Naive B cell (primary cell): ENCODE results near the gene PRR5. TPM values are rescaled to one million over a fixed set of nuclear protein-coding genes. Genes with fewer than 3 reads are reported as not detected.

Experiments
- ATAC-seq, 2 donors: fragments of 150-1000 bp; cut with Tn5 transposase; 2 replicates each; pipeline ENCODE4 v1.10.0; 2021; ENCODE audit warnings: low read depth in 2 of 2, mild to moderate bottlenecking in 2 of 2, moderate library complexity in 2 of 2
- DNase-seq: peaks from one replicate; pipeline ENCODE4 v3.0.0; 2022
- H3K27ac Mint-ChIP-seq, 6 donors: one replicate each; pipeline ENCODE4 v1.8.0; 2020 to 2022; ENCODE audit warnings: mild to moderate bottlenecking in 6 of 6, mixed read lengths in 6 of 6, moderate library complexity in 5 of 6, inconsistent platforms in 2 of 6
- H3K27me3 Mint-ChIP-seq, 3 donors: one replicate each; pipeline ENCODE4 v1.8.0; 2021 to 2022; ENCODE audit warnings: mixed read lengths in 3 of 3, mild to moderate bottlenecking in 1 of 3
- H3K36me3 Mint-ChIP-seq, 2 donors: one replicate each; pipeline ENCODE4 v1.8.0; 2020 to 2022; ENCODE audit warnings: mixed read lengths in 2 of 2, inconsistent platforms in 1 of 2, mild to moderate bottlenecking in 1 of 2
- H3K4me1 Mint-ChIP-seq, 3 donors: one replicate each; pipeline ENCODE4 v1.8.0; 2020 to 2022; ENCODE audit warnings: mixed read lengths in 3 of 3, inconsistent platforms in 1 of 3, mild to moderate bottlenecking in 1 of 3, moderate library complexity in 1 of 3
- H3K4me3 Mint-ChIP-seq, 8 donors: one replicate each; pipeline ENCODE4 v1.8.0; 2020 to 2022; ENCODE audit warnings: mild to moderate bottlenecking in 8 of 8, mixed read lengths in 8 of 8, moderate library complexity in 8 of 8, inconsistent platforms in 2 of 8
- H3K9me3 Mint-ChIP-seq, 7 donors: one replicate each; pipeline ENCODE4 v1.8.0; 2020 to 2022; ENCODE audit warnings: mixed read lengths in 7 of 7, mild to moderate bottlenecking in 5 of 7, inconsistent platforms in 2 of 7, moderate library complexity in 1 of 7
- polyA plus RNA-seq, 6 donors: library from polyadenylated mRNA; unstranded; fragments of 300-500 nt; fragmentation: Illumina TruSeq; gene quantifications; one replicate each; pipeline ENCODE4 v1.2.3, GENCODE V29; 2021; ENCODE audit warnings: low read depth in 6 of 6

The PRR5 gene
- polyA plus RNA-seq, 6 donors from 2014 or later = 5.4 to 10.9 (median 7.6) TPM

- Mint-ChIP-seq H3K4me1 (no peaks in the 10 kb centered on the region), H3K36me3 (peaks cover 0 to 6% of the 10 kb centered on the region in 2 donors), H3K27me3 (no peaks in the 10 kb centered on the region), H3K9me3 (no peaks in the 10 kb centered on the region), H3K4me3 (no peak overlapping the region), H3K27ac (no peak overlapping the region)
- DNase-seq (no peak), ATAC-seq (peak in 1 of 2 donors; percentile 45)
Measured at GRCh38 chr22:44718418-44718817, 16.4 kb downstream of the PRR5 start.

DNA sequence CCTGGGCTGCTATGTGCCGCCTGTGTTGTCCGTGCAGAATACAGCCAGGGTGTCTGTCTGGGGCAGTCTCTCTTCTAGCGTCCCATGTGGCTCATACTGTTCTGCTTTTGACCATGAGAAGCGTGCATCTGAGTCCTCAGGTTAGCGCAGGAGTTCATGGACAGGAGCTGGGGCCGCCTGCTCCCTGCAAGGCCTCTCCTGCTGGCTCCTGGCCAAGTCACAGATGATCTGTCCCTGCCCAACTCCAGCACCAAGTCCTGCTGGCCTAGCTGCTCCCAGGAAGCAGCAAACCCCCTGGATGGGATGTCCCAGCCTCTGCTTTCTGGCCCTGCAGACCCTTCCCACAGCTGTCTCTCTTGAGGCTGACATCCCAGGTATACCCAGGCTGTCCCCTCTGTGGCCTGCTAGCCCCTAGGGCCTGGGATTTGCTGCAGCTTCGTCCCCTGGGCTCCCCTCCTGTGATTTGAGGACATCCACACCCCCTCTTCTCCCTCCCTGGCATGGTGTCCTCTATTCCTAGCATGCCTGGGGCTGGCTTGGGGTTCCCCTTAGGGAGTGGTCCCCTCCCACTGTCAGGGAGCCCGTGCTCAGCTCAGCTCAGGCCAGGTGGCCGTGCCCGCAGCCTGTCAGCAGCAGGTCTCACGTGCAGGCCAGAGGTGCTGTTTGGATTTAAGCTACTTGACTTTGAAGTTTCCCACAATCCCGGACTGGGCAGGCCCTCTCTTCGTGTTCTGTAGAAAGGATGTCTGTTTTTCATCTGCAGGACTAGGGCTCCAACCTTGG is 17.8 kb downstream of the PRR5 start:
- no peak for ATAC-seq
- peaks cover 0 to 6% of the 10 kb centered on the region in 2 donors for H3K36me3 Mint-ChIP-seq
- no peak for DNase-seq
- peak overlapping the region in 1 of 6 donors; percentile 69 for H3K27ac Mint-ChIP-seq
- no peaks in the 10 kb centered on the region for H3K4me1 Mint-ChIP-seq
- H3K27me3 Mint-ChIP-seq = no peaks in the 10 kb centered on the region
- H3K9me3 Mint-ChIP-seq = no peaks in the 10 kb centered on the region
- no peak overlapping the region for H3K4me3 Mint-ChIP-seq

DNA sequence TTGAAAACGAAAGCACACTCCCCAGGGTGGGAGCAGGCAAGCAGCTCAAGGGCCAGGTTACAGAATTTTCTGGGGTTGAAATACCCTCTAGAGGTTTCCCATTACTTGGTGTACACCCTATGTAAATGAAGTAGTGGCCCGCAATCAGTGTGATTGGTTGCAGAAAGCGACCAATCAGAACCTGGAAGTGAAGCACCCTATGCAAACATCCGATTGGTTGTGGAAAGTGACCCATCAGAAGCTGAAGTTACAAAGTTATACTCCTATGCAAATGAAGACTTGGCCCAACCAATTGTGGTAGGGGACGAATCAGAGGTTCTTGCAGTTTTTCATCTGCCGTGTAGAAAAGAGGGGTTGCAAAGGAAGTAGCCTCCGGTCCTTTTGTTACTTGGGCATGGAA is 19.2 kb downstream of the PRR5 start:
- Mint-ChIP-seq H3K27ac (peak overlapping the region in 1 of 6 donors; percentile 42), H3K27me3 (no peaks in the 10 kb centered on the region), H3K9me3 (no peaks in the 10 kb centered on the region), H3K4me1 (no peaks in the 10 kb centered on the region), H3K36me3 (peaks cover 0 to 6% of the 10 kb centered on the region in 2 donors), H3K4me3 (no peak overlapping the region)
- ATAC-seq (no peak), DNase-seq (no peak)

- Mint-ChIP-seq H3K9me3 (no peaks in the 10 kb centered on the region), H3K27ac (no peak overlapping the region), H3K36me3 (peaks cover 0 to 6% of the 10 kb centered on the region in 2 donors), H3K4me1 (no peaks in the 10 kb centered on the region), H3K27me3 (no peaks in the 10 kb centered on the region), H3K4me3 (no peak overlapping the region)
- no peak for ATAC-seq
- no peak for DNase-seq
Measured at GRCh38 chr22:44722611-44723010, 20.6 kb downstream of the PRR5 start.

DNA sequence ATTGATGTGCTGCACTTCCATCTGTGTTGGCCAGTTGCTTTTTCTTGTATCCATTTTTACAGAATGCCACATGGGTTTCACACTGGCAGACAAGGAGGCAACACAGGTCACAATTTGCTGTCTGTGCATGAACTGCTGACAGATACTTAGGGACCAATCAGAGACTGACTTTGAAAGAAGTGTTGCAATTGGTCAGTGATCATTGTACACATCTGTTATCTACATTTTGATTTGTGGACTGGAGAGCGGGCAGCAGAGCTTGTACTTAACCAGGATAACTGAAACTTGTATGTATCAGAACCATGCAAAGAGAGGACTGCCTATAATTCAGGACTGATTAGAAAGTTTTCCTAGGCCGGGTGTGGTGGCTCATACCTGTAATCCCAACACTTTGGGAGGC is 21.8 kb downstream of the PRR5 start:
- Mint-ChIP-seq H3K27ac (no peak overlapping the region), H3K4me3 (no peak overlapping the region), H3K9me3 (no peaks in the 10 kb centered on the region), H3K36me3 (peaks cover 0 to 1% of the 10 kb centered on the region in 2 donors), H3K27me3 (no peaks in the 10 kb centered on the region), H3K4me1 (no peaks in the 10 kb centered on the region)
- no peak for DNase-seq
- no peak for ATAC-seq

GRCh38 chr22:44724416-44724815 is 22.4 kb downstream of the PRR5 start:
- H3K4me1 Mint-ChIP-seq = no peaks in the 10 kb centered on the region
- peak overlapping the region in 1 of 8 donors; percentile 47 for H3K4me3 Mint-ChIP-seq
- no peaks in the 10 kb centered on the region for H3K36me3 Mint-ChIP-seq
- no peaks in the 10 kb centered on the region for H3K9me3 Mint-ChIP-seq
- no peaks in the 10 kb centered on the region for H3K27me3 Mint-ChIP-seq
- DNase-seq (no peak), ATAC-seq (no peak)
- peak overlapping the region in 1 of 6 donors; percentile 54 for H3K27ac Mint-ChIP-seq

DNA sequence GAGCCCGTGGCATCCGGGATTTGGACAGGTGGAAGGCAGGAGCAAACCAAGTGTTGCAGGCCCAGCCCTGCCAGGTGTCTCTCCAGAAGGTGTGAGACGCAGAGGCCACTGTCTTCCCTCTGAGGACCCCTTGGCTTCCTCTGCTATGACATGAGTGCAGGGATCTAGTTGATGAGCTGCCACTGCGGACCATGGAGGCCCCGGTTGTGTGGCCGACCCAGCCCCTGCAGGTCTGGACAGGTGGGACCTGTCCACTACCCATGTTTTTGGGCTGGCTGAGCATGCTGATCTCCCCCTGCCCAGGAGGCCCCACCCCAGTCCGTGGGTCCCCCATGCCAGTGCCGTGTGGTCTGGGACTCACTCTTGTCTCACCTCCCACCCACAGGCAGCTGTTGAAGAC is 22.9 kb downstream of the PRR5 start:
- no peak for DNase-seq
- ATAC-seq = no peak
- Mint-ChIP-seq H3K27ac (no peak overlapping the region), H3K27me3 (no peaks in the 10 kb centered on the region), H3K4me3 (no peak overlapping the region), H3K4me1 (no peaks in the 10 kb centered on the region), H3K9me3 (no peaks in the 10 kb centered on the region), H3K36me3 (no peaks in the 10 kb centered on the region)

DNA sequence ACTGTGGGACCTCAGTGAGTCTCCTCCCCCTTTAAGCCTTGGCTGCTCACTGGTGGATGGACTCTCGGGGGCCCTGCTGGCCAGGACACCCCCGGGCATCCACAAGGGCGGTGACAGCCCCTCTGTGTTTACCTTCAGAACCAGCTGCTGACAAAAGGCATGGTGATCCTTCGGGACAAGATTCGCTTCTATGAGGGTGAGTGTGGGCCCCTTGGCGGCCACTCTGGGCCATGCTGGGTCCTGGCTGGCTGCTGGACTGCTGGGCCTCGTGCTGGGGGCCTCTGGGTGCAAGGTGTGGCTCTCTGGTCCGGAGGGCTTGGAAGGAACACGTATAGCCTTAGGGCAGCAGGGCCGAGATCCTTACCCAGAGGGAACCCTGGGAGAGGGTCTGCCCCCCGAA is 24.4 kb downstream of the PRR5 start:
- ATAC-seq = no peak
- DNase-seq = no peak
- H3K27ac Mint-ChIP-seq = no peak overlapping the region
- H3K36me3 Mint-ChIP-seq = no peaks in the 10 kb centered on the region
- no peaks in the 10 kb centered on the region for H3K9me3 Mint-ChIP-seq
- no peak overlapping the region for H3K4me3 Mint-ChIP-seq
- H3K27me3 Mint-ChIP-seq = peaks cover 0 to 5% (median 0%) of the 10 kb centered on the region in 3 donors
- peaks cover 0 to 4% (median 0%) of the 10 kb centered on the region in 3 donors for H3K4me1 Mint-ChIP-seq

- no peaks in the 10 kb centered on the region for H3K9me3 Mint-ChIP-seq
- DNase-seq = no peak
- no peak overlapping the region for H3K27ac Mint-ChIP-seq
- H3K36me3 Mint-ChIP-seq = no peaks in the 10 kb centered on the region
- H3K4me1 Mint-ChIP-seq = peaks cover 0 to 4% (median 0%) of the 10 kb centered on the region in 3 donors
- no peak for ATAC-seq
- peaks cover 0 to 5% (median 0%) of the 10 kb centered on the region in 3 donors for H3K27me3 Mint-ChIP-seq
- no peak overlapping the region for H3K4me3 Mint-ChIP-seq
Measured at GRCh38 chr22:44727148-44727547, 25.1 kb downstream of the PRR5 start.

DNA sequence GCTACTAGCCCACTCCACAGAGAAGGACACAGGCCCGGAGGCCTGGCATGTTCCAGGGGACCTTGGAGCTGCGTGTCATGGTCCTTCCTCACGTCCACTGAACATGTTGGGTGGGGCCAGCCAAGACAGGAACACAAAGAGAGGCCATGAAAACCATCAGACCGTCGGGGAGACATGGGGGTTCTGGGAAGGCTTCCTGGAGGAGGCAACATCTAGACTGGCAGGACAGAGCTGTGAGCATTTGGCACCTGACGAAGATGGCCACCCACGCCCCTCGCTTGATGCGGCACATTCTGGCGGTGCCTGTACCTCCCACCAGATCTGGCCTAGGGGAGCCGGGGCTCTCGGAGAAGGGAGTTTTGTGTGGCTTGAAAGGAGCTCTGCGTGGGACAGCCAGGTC is 25.7 kb downstream of the PRR5 start:
- Mint-ChIP-seq H3K27me3 (peaks cover 0 to 5% (median 0%) of the 10 kb centered on the region in 3 donors), H3K4me3 (peak overlapping the region in 1 of 8 donors; percentile 57), H3K36me3 (no peaks in the 10 kb centered on the region), H3K27ac (peak overlapping the region in 1 of 6 donors; percentile 77), H3K9me3 (no peaks in the 10 kb centered on the region), H3K4me1 (peaks cover 0 to 4% (median 0%) of the 10 kb centered on the region in 3 donors)
- DNase-seq (no peak), ATAC-seq (no peak)

- Mint-ChIP-seq H3K4me3 (peak overlapping the region in 3 of 8 donors; percentile 45 to 75 (median 56)), H3K36me3 (no peaks in the 10 kb centered on the region), H3K9me3 (no peaks in the 10 kb centered on the region), H3K27me3 (peaks cover 0 to 5% (median 0%) of the 10 kb centered on the region in 3 donors), H3K27ac (no peak overlapping the region), H3K4me1 (peaks cover 0 to 4% (median 0%) of the 10 kb centered on the region in 3 donors)
- DNase-seq (no peak), ATAC-seq (no peak)
Measured at GRCh38 chr22:44728761-44729324, 26.8 kb downstream of the PRR5 start.

GRCh38 chr22:44729391-44730021 is 27.5 kb downstream of the PRR5 start:
- Mint-ChIP-seq H3K27ac (no peak overlapping the region), H3K4me1 (peaks cover 0 to 4% (median 0%) of the 10 kb centered on the region in 3 donors), H3K4me3 (peak overlapping the region in 4 of 8 donors; percentile 12 to 75 (median 34)), H3K36me3 (no peaks in the 10 kb centered on the region), H3K27me3 (peaks cover 0 to 5% (median 0%) of the 10 kb centered on the region in 3 donors), H3K9me3 (no peaks in the 10 kb centered on the region)
- ATAC-seq (peak; percentile 60 to 64), DNase-seq (no peak)

DNA sequence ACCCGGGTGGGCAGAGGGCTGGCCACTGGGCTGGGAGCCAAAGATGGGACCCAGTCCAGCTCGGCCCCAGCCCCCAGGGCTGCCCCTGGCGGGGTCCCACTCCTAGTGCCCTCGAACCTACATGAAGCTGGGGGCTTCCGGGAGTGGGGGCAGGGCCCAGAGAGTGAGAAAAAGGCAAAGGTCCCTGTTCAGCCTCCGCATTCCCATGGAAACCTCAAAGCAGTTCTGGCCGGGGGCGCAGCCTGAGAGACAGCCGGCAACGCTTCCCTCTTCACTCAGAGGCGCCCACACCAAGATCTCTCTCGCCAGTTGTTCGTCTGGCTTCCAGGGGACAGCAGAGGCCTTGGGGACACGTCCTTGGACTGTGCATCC is 28.0 kb downstream of the PRR5 start:
- no peak overlapping the region for H3K4me3 Mint-ChIP-seq

More for the DNA sequence above, 28.0 kb downstream of the PRR5 start:
- Mint-ChIP-seq H3K27me3 (peaks cover 0 to 5% (median 0%) of the 10 kb centered on the region in 3 donors), H3K27ac (no peak overlapping the region), H3K36me3 (no peaks in the 10 kb centered on the region), H3K4me1 (peaks cover 0 to 4% (median 0%) of the 10 kb centered on the region in 3 donors), H3K9me3 (no peaks in the 10 kb centered on the region)
- ATAC-seq (no peak), DNase-seq (no peak)
